GM12801 (cell line): Measurements from ENCODE around the gene CEP70.

Experiments used
- TF ChIP-seq, protein P1 (sequence below): IDR thresholded peaks from one replicate; pipeline ENCODE4 v1.5.1; 2011; ENCODE audit warnings: control low read depth; ENCODE audit not compliant: insufficient read length; ENCODE audit errors: extremely low read depth

Gene CEP70

GRCh38 chr3:138578141-138578540 lies 15.9 kb downstream of the CEP70 start:
- TF ChIP-seq, protein P1, sequence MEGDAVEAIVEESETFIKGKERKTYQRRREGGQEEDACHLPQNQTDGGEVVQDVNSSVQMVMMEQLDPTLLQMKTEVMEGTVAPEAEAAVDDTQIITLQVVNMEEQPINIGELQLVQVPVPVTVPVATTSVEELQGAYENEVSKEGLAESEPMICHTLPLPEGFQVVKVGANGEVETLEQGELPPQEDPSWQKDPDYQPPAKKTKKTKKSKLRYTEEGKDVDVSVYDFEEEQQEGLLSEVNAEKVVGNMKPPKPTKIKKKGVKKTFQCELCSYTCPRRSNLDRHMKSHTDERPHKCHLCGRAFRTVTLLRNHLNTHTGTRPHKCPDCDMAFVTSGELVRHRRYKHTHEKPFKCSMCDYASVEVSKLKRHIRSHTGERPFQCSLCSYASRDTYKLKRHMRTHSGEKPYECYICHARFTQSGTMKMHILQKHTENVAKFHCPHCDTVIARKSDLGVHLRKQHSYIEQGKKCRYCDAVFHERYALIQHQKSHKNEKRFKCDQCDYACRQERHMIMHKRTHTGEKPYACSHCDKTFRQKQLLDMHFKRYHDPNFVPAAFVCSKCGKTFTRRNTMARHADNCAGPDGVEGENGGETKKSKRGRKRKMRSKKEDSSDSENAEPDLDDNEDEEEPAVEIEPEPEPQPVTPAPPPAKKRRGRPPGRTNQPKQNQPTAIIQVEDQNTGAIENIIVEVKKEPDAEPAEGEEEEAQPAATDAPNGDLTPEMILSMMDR = no peak

DNA sequence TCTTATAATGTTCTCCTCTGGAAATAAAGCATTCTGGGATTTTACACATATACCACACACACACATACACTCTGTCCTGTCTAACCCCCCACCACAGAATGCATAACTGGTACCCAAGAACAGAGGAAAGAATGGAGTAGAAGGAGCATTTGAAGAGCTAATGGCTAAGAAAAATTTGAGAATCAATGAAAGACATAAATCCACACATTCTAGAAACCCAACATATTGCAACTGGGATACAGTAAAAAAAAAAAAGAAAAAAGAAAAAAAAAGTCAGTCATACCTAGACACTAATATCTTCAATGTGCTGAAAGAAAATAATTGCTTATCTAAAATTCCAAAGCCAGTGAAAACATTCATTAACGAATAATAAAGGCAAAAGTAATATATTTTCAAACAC lies 20.9 kb downstream of the CEP70 start:
- TF ChIP-seq, protein P1 = no peak

DNA sequence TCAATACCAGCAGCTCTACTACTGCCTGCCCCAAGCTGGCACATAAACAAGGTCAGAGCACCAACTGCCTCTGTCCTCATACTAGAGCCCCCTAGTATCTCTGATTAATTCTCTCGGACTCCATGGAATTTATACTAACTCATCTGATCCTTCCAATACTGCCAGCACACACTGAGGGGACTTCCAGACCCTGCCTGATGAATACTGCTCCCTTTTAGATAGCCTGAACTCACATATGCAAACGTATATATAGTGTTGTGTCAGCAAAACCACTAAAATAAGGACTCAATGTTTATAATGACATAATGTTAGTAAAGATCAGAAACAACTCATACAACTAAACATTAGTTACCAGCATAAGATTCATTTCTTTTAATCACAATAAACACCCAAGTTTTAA lies 25.0 kb downstream of the CEP70 start:
- TF ChIP-seq, protein P1 = no peak

- TF ChIP-seq, protein P1 = no peak
Measured at GRCh38 chr3:138567403-138567802, 26.7 kb downstream of the CEP70 start.

- TF ChIP-seq, protein P1 = no peak
Measured at GRCh38 chr3:138560501-138560900, 33.6 kb downstream of the CEP70 start.

- TF ChIP-seq, protein P1 = no peak
Measured at GRCh38 chr3:138559134-138559533, 34.9 kb downstream of the CEP70 start.

GRCh38 chr3:138549179-138549977 lies 44.7 kb downstream of the CEP70 start:
- TF ChIP-seq, protein P1 = no peak
